Heart left ventricle (tissue), 16 donors: ENCODE data around the gene CBLC. TPM values are rescaled to one million over a fixed set of nuclear protein-coding genes. Genes with fewer than 3 reads are reported as not detected.
"Not testable (repeated sequence)": the region's sequence is repeated elsewhere in the genome, so short reads cannot be mapped to it uniquely, and the experiment has no call there.

Experiments used
- ATAC-seq, 4 donors: fragments of 200-7000 bp; cut with Tn5 transposase; one replicate each; pipeline ENCODE4 v1.9.1; 2020 to 2022; ENCODE audit warnings: moderate library complexity in 4 of 4, mild to moderate bottlenecking in 3 of 4, moderate number of reproducible peaks in 1 of 4
- DNase-seq, 5 donors: peaks; one replicate each; pipeline ENCODE4 v3.0.0-alpha.2; 2020
- H3K27ac ChIP-seq, 12 donors: fragments of 200-600 bp; sonication (generic) in 4 of 12; one replicate each; pipeline versions ENCODE4 v1.5.0 to v1.8.0; 2016 to 2022; ENCODE audit warnings: mild to moderate bottlenecking in 2 of 12
- H3K27me3 ChIP-seq, 9 donors: fragments of 200-600 bp; sonication (generic) in 2 of 9; one replicate each; pipeline versions ENCODE4 v1.5.1 to v1.8.0; 2016 to 2022; ENCODE audit warnings: mild to moderate bottlenecking in 3 of 9
- H3K36me3 ChIP-seq, 9 donors: fragments of 200-600 bp; sonication (generic) in 2 of 9; one replicate each; pipeline versions ENCODE4 v1.5.0 to v1.8.0; 2018 to 2022; ENCODE audit warnings: mild to moderate bottlenecking in 2 of 9
- H3K4me1 ChIP-seq, 12 donors: fragments of 200-600 bp; sonication (generic) in 4 of 12; one replicate each; pipeline versions ENCODE4 v1.5.0 to v1.8.0; 2016 to 2022; ENCODE audit warnings: mild to moderate bottlenecking in 3 of 12
- H3K4me3 ChIP-seq, 12 donors: fragments of 200-600 bp; sonication (generic) in 4 of 12; one replicate each; pipeline versions ENCODE4 v1.5.0 to v1.8.0; 2017 to 2022; ENCODE audit warnings: mild to moderate bottlenecking in 9 of 12, moderate library complexity in 4 of 12
- H3K9me3 ChIP-seq, 12 donors: fragments of 200-600 bp; sonication (generic) in 4 of 12; one replicate each; pipeline versions ENCODE4 v1.5.0 to v1.8.0; 2016 to 2022; ENCODE audit warnings: mild to moderate bottlenecking in 1 of 12
- CTCF ChIP-seq, 12 donors: fragments of 200-600 bp; sonication (generic) in 4 of 12; IDR thresholded peaks; one replicate each; pipeline versions ENCODE4 v1.5.0 to v1.8.0; 2018 to 2022; ENCODE audit warnings: antibody characterized with exemption in 12 of 12, mild to moderate bottlenecking in 5 of 12
- POLR2A ChIP-seq, 2 donors: fragments of 450-650 bp; IDR thresholded peaks; one replicate each; pipeline ENCODE4 v1.6.1; 2017; ENCODE audit warnings: antibody characterized with exemption in 2 of 2, mild to moderate bottlenecking in 2 of 2, moderate library complexity in 2 of 2
- WGBS, 4 donors: extraction: QIAGEN DNeasy Blood & Tissue Kit in 2 of 4; methylation state at CpG; one replicate each; pipeline versions ENCODE4 v1.1.5 to v1.1.7; 2013 to 2018; 5-methylcytosine and 5-hydroxymethylcytosine counted together
- intact Hi-C, 10 donors: fragments of 100-400 bp; cut with DNase I; formaldehyde crosslinking; loops; one replicate each; pipeline versions ENCODE4 v1.11.1 to v1.14.2; 2022
- polyA plus RNA-seq, 2 donors: library from polyadenylated mRNA; stranded (reverse); fragments of 200-250 nt; gene quantifications; one replicate each; pipeline ENCODE4 v1.2.3, GENCODE V29; 2013
- total RNA-seq, 9 donors: library from RNA; depleted of rRNA in 2 of 9; stranded (reverse); fragments of >200 nt in 2 of 9; fragmentation: NEBNext Ultra II Directional in 3 of 9; extraction: Animal tissue kit (Norgen Biotek cat#: 25700) in 3 of 9; gene quantifications; one replicate each; pipeline versions ENCODE4 v1.1.0 to v1.2.4, GENCODE V29; 2016 to 2023
- donor health status: ischemic (EF 13 %, LVEDD 7.1; RV severe dilation, severe dysfunction).
- donor health status: healthy with polysubstance abuse.
- donor health status: DM: no; HTN: yes; CAD: no.
- donor health status: DM: no; HTN: no; CAD: no.
- donor health status: ischemic (EF 25% LVEDD 6.9; RV normal size, moderate dysfunction).
- donor health status: ischemic (EF 25% LVEDD 5.7; RV mildly dilated, moderate dysfunction).
- donor health status: healthy.
- donor health status: DM: yes; HTN: yes; CAD: no.
- donor health status: ischemic (EF 35%, LVEDD 5.7; RV mildly dilated, moderate dysfunction).
- donor health status: nonischemic (EF 11% LVEDD 7.7; RV severe dilation, severe dysfunction).
- donor health status: DM: yes; HTN: yes; CAD: no.
- donor health status: PGD.
- donor health status: ischemic (EF 29% LVEDD 5.4; RV normal size, mild dysfunction).
- donor health status: nonischemic (EF 23%, LVEDD 6.1; RV moderate dilation, normal function).

CBLC gene
- total and polyA plus RNA-seq, 11 donors: 0.04 TPM; not detected in 10

GRCh38 chr19:44776402-44777096 is 1.1 kb upstream of the CBLC start:
- TF ChIP-seq POLR2A (IDR thresholded peaks at IDR 0.05): no peak
- intact Hi-C loops: loop anchor here in 2 of 10 donors (10.0 kb wide), 1 partner anchor 202 kb away; no protein-coding TSS in a partner anchor
- WGBS, 4 donors: 91 to 94% (median 93%) methylated on average over 23 of the region's 23 CpGs

GRCh38 chr19:44779150-44779549 is 1.5 kb downstream of the CBLC start:
- Histone ChIP-seq H3K4me1 (peaks cover 0 to 6% (median under 1%) of the 10 kb centered on the region in 12 donors), H3K27me3 (peaks cover 0 to 13% (median 6%) of the 10 kb centered on the region in 9 donors), H3K9me3 (no peaks in the 10 kb centered on the region), H3K4me3 (no peak overlapping the region), H3K27ac (no peak overlapping the region), H3K36me3 (no peaks in the 10 kb centered on the region)
- WGBS, 4 donors: 92 to 100% (median 95%) methylated on average over 2 of the region's 2 CpGs
- no peak for DNase-seq
- ATAC-seq: no peak
- intact Hi-C loops: loop anchor here in 2 of 10 donors (10.0 kb wide), 1 partner anchor 204 kb away; no protein-coding TSS in a partner anchor
- TF ChIP-seq CTCF (IDR thresholded peaks at IDR 0.05): no peak
- no peak for TF ChIP-seq POLR2A (IDR thresholded peaks at IDR 0.05)

More at GRCh38 chr19:44776402-44777096, 1.1 kb upstream of the CBLC start:
- no peaks in the 10 kb centered on the region for H3K9me3 ChIP-seq
- H3K27me3 ChIP-seq: peaks cover 0 to 13% (median 6%) of the 10 kb centered on the region in 9 donors
- DNase-seq (no peak), ATAC-seq (peak in 2 of 4 donors; percentile 19 to 31)
- H3K4me3 ChIP-seq: no peak overlapping the region
- peaks cover 0 to 6% (median 0%) of the 10 kb centered on the region in 12 donors for H3K4me1 ChIP-seq
- H3K27ac ChIP-seq: no peak overlapping the region
- H3K36me3 ChIP-seq: no peaks in the 10 kb centered on the region

GRCh38 chr19:44781694-44782093 is 4.0 kb downstream of the CBLC start:
- intact Hi-C loops: loop anchor here in 2 of 10 donors (5.0 to 10.0 kb wide), 2 partner anchors 61 to 173 kb away; partner anchors contain the start of gene CLPTM1 (in 1 of the 2)
- not testable (repeated sequence) for H3K36me3 ChIP-seq, H3K9me3 ChIP-seq, H3K4me3 ChIP-seq, H3K27ac ChIP-seq, DNase-seq, ATAC-seq
- Histone ChIP-seq H3K4me1 (peaks cover 0 to 11% (median 4%) of the 10 kb centered on the region in 12 donors), H3K27me3 (peaks cover 0 to 13% (median 6%) of the 10 kb centered on the region in 9 donors)
- WGBS, 4 donors: 80 to 96% (median 95%) methylated on average over 1 to 2 of the region's 2 CpGs

GRCh38 chr19:44782729-44783128 is 5.0 kb downstream of the CBLC start:
- Histone ChIP-seq H3K4me1 (peaks cover 0 to 9% (median 4%) of the 10 kb centered on the region in 12 donors), H3K4me3 (no peak overlapping the region), H3K27ac (no peak overlapping the region), H3K9me3 (no peaks in the 10 kb centered on the region), H3K36me3 (no peaks in the 10 kb centered on the region), H3K27me3 (peaks cover 0 to 5% (median 2%) of the 10 kb centered on the region in 9 donors)
- 84 to 97% (median 90%) methylated on average over 5 of the region's 5 CpGs for WGBS, 4 donors
- TF ChIP-seq CTCF (IDR thresholded peaks at IDR 0.05) (no peak), POLR2A (IDR thresholded peaks at IDR 0.05) (no peak)
- no peak for DNase-seq
- no peak for ATAC-seq
- intact Hi-C loops: loop anchor here in 2 of 10 donors (5.0 to 10.0 kb wide), 2 partner anchors 60 to 172 kb away; partner anchors contain the start of gene CLPTM1 (in 1 of the 2)

- intact Hi-C loops: loop anchor here in 2 of 10 donors (5.0 to 10.0 kb wide), 2 partner anchors 59 to 171 kb away; partner anchors contain the start of gene CLPTM1 (in 1 of the 2)
- H3K4me1 ChIP-seq: peaks cover 0 to 9% (median 4%) of the 10 kb centered on the region in 12 donors
- no peak for DNase-seq
- no peak overlapping the region for H3K27ac ChIP-seq
- TF ChIP-seq CTCF (IDR thresholded peaks at IDR 0.05) (no peak), POLR2A (IDR thresholded peaks at IDR 0.05) (no peak)
- no peaks in the 10 kb centered on the region for H3K27me3 ChIP-seq
- no peak overlapping the region for H3K4me3 ChIP-seq
- H3K9me3 ChIP-seq: no peaks in the 10 kb centered on the region
- H3K36me3 ChIP-seq: no peaks in the 10 kb centered on the region
- ATAC-seq: no peak
- WGBS, 4 donors: 94 to 96% (median 96%) methylated on average over 4 of the region's 4 CpGs
These were observed 5.9 kb downstream of the CBLC start for GRCh38 chr19:44783545-44783944.
